Gastroesophageal sphincter (tissue), 3 donors: ENCODE results near the gene HSPA9.
A peak's percentile ranks its signal among the peaks of the same experiment; 100 is the strongest.

Source experiments
- CTCF ChIP-seq, 4 experiments: fragments of 200-600 bp in 2 of 4; fragments of 450-650 bp in 2 of 4; sonication (generic) in 1 of 4; IDR thresholded peaks; one replicate each; pipeline ENCODE4 v1.5.1; 2017 to 2019; ENCODE audit warnings: antibody characterized with exemption in 4 of 4, mild to moderate bottlenecking in 2 of 4, moderate library complexity in 2 of 4
- POLR2AphosphoS5 ChIP-seq: sonication (generic); formaldehyde crosslinking; IDR thresholded peaks from one replicate; pipeline ENCODE4 v1.6.1; 2017; ENCODE audit warnings: antibody characterized with exemption

DNA sequence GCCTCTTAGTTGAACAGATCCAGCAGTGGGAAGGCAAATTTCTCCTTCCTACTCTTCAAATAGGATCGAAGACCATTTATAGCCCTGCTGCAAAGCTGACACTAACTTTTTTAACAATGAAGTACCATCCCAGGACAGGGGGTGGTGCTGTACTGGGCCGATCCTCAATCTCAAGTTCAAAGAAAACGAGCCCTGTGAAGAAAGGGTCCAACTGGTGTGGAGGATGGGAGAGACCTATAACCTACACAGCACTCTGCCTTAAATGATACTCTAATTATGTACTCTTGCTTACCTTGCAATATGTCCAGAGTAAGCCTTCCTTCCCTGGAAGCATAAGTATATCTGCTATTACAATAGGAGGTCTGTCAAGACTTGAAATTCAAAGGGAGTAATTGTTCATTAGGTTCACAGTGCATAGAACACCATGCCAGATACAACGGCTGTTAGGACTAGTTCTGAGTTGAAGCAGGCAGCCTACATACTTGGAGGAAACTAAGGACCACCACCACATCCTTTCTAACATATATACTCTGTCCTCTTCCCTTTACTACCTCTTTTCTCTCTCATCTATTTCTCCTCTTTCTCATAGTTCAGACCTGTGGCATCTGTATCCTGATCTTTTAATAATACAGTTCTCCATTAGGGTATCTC is 38.4 kb downstream of the HSPA9 start:
- TF ChIP-seq POLR2AphosphoS5 (no peak), CTCF (IDR thresholded peaks at IDR 0.05) (peak in 1 of 4 experiments; percentile 23)
